Measurements from ENCODE around the gene CACNA1E.

Gene CACNA1E

DNA sequence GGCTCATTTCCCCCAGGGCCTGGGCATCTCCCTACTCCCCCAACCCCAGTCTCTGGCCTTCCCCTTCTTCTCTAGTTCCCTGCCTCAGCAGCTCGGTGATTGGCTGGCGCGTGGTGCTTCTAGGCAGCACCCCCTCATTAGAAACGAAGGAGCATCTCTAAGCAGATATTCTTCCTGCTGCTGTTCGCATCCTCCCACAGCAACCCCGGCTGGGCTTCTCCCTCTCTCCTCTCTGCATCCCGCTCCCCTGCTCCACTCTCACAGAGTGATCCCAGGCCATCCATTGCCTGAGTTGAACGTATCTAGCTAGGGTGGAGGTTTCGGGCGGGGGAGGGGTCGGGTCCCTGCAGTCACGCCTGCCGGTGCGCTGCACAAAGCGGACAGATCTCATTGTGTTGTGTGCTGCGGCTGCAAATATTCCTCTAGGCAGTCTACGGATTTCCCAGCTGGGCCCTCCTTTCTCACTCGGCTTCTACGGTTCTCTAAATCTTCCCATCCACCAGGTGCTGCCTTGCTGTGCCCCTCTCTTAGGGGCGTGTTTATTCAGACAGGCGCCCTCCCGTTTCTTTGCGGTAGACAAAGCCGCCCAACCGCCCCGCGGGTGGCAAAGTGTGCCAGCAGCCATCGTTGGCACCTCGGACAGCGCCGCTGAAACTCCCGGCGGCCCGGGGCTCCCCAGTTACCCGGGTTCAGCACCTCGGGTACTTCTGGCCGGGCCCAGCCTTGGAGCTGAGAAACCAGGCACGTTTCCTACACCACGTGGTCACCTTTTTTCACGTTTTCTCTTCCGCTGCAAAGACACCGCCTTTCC lies 2.2 kb downstream of the CACNA1E start:
- DNase-seq: peak; percentile 79

DNA sequence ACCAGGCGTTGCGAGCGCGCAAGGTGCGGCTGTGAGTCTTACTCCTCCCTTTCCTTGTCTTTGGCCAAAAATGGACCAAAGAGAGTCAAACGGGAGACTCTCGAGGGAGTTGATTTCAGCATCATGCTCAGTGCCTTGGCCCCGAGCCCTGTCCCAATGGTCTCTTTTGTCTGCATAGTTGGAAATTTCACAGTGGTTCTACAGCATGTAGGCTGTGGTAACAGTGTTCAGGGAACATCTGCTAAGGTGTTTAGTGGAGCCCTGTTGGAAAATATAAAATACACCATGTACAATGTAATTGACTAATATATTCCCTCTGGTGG lies 2.7 kb downstream of the CACNA1E start:
- no peak for DNase-seq

DNA sequence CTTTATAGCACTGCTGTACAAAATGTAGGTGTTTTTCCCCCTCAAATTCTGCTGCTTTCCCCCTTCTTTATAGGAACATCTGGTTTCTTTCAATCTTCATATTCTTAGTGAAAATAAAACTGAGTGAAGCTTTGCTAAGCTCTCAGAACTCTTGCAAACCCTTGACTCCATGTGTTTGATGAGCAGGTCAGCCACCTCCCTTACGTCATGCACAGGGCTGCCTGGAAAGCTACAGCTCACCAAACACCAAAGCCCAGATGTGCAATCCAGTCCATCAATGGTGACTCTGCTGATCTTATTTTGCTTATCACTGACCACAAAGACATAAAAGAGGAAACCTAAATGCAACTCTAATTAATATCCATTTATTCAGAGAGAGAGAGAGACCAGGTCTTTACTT lies 5.5 kb downstream of the CACNA1E start:
- no peak for DNase-seq

DNA sequence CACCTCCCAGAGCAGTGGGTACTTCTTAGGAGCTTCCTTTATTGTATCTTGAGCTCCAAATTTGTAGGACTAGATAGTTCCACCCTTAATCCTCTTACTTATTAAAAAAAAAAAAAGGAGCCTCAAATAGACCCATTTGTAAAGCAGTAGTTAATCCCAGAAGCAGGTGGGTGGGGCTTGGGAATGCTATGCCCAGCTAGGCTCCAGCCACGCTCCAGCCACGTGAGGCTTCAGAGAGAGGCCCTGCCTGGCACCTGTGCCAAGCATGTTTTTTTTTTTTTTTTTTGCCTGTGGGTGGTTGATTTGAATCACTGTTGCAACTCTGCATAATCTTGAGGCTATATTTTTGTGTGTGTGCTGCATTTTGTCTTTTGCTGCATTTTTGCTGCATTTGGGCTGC lies 7.0 kb downstream of the CACNA1E start:
- DNase-seq: no peak

DNA sequence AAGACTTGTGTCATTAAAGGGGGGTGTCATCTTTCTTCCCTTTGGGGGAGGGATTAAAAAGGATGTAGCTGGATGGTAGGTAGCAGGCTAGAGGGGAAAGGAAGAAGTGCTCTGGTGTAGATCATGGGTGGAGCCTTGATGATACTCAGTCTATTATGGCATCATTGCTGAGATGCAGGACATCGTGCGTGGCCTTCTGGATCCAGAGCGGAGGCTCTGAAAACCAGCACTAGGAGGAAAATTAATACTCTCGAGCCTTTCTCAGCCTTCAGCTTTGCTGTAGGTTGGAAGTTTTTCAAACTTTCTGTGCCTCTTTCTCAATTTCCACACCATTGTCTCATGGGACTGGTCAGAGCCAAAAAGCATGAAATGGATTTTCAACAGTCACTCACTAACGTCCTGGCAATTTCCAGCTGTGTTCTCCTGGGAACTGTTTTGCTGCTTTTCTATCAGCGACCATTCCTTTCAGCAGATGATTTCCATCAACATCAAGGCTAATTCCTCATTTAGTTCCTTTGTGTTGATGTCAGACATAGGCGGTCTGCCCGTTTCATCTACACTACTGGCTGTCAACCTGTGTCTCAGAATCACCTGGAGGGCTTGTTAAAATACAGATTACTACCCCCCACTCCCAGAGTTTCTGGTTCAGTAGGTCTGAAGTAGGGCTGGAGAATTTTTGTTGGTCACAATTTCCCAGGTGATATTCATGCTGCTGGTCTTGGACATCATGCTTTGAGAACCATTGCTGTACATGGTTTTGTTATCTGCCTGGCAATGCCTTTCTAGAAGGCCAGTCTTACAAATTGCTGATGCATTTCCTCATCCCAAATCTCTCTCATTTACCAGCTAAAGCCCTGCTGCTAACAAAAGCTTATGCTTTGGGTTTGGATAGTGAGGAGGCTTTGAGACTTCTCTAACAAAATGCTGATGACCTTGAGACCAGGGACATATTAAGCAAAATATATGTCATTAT lies 7.7 kb downstream of the CACNA1E start:
- DNase-seq: no peak

DNA sequence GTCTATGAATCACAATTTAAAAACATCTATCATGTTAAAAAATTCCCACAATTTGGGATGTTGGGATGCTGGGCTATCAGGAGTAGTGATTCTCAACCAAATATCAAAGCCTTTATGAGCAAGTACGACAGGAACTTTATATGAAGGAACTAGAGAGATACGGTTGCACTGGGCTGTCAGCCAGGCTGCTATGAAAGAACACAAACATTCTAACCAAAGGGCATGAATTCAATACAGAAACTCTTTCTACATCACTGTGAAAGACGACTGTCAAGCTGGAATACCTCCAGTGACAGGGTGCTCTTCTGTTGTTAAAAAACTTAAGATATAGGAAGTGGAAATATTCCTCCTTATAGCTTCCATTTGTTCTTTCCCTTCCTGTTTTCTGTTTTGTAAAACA lies 9.8 kb downstream of the CACNA1E start:
- no peak for DNase-seq

DNA sequence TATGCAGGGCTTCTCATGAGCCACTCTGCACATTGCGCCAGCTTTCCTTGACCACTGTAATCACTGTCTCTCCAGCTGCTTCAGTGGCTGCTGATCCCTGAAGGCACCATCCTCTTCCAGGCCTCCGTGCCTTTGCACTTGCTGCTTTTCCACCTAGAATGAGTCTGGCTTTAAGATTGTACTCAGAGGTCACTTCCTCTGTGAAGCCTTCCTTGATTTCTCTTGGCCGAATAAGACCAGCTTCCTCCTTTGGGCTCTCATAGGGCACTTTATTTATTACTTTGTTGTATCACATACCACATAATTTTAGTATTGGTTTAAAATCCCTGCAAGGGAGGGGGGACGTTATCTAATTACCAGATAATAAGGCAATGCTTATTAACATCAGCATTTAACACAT lies 10.6 kb downstream of the CACNA1E start:
- DNase-seq: no peak

DNA sequence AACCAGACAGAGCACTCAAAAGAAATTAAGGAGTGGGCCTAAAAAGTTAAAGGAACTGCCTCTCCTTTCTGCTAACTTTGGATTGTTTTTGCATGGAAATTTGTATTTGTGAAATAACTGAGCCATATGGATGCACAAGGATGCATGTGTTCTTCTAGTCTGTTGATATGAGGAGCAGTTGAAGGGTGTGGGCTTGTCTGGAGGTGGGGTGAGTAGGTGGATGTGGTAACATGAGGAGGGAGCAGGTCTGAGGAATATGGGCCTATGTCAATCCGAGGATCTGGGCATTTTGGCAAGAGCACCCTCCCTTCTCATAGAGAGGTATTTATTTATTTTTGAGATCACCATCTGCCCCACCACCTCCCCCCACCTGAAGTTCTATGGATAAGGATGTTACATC lies 13.4 kb downstream of the CACNA1E start:
- DNase-seq: no peak

DNA sequence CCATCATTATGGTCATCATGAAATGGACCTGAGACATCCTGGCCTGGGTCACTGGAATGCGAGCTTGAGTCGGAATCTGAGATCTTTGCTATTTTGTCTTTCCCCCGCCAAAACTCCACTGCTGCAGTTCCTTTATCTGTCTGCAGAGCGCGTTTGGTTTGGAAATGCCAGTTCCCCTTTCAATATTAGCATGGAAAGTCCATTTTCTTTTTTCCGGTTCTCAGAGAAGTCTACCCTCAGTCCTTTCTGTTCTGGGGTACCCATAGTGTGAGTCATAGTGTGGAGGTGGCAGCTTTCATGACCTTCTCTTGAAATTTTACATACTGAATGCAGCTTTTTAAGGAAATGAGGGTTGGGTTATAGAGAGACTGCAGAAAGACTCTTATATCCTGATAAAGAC lies 14.6 kb downstream of the CACNA1E start:
- no peak for DNase-seq

DNA sequence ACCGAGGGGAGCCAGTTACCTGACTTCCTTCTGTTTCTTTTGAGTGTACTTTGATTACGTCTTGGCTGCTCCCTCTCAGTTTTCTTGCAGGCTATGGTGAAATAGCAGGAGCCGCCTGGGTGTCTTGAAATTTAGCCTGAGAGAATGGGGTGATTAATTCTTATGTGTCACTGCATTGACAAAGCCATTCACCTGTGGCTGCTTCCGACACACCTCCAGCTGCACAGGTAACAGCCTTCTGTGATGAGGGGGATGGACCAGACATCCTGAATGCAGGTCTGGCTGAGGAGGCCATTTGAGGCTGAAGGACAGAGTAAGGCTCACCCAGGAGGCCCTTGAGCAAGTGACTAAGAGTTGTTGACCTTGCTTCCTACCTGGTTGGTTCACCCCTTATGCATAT lies 16.5 kb downstream of the CACNA1E start:
- DNase-seq: no peak

DNA sequence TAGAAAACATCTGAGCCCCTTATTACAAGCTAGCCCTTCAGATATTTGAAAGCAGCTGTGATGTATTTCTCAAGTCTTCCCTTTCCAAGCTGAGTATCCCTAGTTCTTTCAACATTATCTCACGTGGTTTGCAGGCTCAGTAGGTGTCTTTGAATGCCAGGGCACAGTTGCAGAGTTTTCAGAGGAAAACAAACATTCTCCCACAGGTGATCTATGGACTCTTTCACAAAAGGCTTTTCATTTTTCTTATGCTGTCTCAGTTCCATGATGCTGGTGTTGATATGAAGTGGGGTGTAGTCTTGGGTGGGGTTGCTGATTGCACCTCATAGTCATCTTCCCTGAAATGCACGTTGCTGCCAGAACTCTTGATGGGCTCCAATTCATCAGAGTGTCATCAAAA lies 17.3 kb downstream of the CACNA1E start:
- no peak for DNase-seq

DNA sequence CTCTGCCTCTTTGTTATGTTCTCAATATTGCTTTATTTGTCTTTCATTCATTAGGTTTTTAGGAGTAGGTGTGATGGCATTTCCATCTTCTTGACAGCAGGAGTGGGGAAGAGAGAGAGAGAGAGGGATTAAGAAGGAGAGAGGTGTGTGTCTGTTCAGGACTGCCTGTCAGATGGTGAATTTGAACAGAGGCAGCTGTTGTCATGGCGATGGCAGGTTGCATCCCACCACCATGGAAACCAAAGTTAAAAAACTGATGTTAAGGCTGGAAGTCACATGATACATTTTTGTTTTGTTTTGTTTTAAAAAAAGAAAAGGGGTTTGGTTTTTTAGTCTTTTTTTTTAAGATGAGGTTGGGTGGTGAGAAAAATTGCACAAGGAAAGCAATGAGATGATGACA lies 18.3 kb downstream of the CACNA1E start:
- no peak for DNase-seq

DNA sequence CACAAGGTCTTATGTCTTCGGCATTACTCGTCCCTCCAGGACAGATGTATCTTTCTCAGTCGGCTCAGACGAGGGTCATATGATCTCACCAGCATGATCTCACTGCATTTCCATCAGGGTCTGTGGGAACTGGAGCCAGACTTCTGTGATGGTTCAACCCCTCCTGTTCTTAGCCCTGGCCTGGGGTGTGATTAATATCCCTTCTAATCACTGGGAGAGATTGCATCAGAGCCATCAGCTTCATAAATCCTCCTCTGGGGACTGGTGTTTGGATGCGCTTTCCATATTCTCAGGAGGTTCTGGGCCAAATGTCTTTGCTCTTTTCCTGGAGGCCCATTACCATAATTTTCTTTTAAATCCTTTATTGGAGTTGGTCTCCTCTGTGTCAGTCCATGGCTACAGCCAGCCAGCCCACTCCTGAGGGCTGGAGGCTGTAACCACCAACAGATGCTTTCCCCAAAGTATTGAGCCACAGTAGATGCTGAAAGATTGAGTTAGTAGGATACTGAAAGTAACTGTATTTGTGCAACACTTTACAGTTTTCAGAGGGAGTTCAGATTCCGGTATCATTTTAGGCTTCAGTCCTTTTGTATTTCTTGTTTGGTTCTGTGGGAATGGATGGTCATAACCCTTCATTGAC lies 20.0 kb downstream of the CACNA1E start:
- no peak for DNase-seq

DNA sequence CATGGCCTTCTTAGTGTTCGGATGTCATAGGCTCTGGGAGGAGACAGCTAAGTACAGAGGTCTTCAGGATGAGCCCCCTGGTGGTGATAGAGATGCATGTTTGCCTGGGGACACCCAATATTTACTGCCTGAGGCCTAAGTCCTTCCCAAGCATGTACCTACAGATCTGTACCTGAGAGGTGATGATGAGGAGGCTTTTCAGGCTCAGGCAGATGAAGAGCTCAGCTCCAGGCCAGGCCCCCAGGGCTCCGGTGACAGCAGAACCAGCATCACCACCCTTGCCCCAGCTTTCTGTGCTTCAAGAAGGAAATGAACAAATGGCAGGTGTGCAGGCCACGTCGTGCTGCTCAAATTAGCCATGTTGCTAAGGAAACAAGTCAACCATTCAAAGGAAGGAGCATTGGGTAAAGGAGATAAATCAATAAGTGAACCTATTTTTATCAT lies 21.1 kb downstream of the CACNA1E start:
- DNase-seq: peak; percentile 49

DNA sequence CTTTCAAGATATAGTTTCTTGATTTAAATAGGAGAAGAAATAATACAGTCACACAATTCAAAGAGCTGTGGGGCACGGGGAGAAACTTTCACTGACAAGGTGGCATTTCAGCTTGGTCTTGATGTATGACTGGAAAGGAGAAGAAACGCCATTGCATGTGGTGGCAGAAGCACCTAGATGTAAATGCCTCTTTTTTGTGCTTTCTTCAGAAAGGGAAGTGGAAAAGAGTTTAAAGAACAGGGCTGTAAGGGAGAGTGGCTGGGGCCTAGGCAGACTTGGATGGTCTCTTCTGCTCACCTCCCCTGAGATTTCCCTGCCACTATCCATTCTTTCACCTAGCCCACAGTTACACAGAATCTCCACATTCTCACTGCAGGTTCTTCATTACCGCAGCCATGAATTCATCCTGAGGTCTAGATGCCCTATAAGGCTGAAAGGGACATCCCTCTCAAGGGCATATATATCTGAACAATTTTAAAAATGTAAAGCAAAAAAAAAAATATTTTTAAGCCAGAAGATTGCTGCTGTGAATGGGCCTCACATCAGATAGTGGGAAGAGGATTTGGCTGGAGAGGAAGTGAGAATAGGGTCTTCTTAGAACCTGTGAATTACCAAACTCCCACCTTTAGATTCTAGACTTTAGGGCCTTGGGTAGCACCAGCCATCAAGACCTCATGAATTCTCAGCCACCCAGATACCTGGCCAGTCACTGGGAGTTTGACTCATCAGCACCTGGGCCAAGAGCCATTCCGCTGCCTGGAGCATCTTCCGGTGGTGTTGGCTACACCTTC lies 23.4 kb downstream of the CACNA1E start:
- no peak for DNase-seq

DNA sequence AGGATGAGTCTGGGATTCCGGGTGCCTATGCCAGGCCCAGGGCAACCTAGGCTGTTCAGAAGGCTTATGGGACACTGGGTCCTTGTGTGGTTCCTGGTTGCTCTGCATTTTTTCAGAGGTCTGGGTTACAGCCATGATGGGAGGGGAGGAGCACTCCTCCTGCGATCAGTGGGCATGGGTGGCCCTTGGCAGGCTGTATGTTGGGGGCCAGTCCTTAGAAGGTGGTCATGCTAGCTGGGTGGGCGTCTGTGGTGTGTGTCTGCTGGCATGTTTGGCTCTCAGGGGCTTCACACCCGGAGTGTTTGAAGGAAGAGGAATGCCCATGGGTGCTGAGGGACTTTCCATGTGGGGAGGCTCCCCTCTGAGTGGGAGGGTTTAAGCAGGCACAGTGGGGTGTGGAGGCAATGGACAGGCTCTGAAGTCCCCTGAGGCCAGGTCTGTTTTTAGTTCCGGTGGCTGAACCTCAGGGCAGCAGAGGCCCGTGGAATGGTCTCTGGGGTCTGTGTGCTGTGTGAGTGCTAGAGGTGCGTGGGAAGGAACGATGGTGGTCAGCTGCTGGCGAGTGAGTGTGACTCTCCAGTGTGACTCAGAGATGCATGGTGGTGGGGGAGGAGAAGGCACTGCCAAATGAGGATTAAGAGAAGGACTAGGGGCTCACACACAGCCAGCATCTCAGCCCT lies 25.3 kb downstream of the CACNA1E start:
- no peak for DNase-seq

DNA sequence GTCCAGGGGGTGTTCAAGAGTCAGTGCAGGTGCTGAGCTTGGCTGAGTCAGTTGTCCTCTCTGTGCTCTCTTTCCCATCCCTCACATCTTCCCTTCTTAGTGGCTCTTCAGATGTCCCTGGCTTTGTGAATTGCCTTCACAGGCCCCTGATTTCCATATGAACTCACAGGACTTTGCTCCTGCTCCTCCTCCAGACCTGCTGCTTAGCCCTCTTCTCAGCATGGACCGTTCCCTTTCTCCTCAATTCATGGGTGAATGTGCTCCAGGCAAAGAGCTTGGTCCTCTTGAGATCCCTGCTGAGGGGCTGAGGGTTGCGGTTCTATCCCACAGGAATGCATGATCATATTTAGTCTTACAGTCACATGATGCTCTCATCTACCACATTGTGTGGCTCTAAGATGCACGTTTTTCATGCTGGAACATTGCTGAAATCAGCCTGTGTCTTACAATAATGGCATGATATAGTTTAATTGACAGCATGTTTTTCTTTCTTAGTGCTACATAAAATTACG lies 30.5 kb downstream of the CACNA1E start:
- no peak for DNase-seq

DNA sequence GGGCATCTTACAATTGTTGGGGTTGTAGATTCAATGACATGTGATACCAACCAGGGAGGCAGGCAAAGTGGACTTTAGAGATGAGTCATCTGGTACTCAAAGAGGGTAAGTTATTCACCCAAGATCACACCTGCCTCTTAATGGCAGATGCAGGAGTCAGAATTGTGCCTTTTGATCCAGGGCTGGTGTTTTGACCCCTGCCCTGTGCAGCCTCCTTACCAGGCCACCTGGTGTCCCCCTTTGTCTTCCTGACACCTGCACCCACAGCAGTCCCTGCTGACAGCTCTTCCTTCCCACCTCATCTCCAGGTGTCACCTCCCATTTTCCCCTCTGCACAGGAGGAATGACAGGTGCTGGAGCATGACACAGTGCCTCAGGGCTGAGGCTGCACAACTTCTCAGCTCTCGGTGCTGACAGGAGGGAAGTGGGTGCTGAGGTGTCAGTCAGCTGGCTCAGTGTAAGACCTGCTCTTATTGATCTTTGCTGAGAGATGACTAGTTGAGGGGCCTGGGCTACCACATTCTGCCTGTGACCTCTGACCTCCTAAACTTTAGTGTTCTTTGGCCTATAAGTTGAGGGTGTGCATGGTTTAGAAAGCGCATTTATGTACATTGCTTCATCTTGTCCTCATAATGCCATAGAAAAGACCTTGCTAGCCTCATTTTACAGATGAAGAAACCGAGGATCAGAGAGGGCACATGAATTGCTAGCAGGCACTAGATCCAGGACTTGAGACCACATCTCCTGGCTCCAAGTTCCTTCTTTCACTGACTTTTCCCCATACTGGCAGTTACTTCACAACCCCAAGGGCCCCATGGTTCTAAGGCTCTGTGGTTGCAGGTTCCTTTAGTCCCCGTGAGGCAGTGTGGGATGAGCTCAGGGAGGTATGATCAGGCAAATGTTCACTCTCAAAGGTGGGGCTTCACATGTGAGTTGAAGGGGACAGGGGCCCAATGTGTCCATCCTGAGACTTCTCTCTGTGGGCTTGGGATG lies 31.3 kb downstream of the CACNA1E start:
- DNase-seq: peak; percentile 75

DNA sequence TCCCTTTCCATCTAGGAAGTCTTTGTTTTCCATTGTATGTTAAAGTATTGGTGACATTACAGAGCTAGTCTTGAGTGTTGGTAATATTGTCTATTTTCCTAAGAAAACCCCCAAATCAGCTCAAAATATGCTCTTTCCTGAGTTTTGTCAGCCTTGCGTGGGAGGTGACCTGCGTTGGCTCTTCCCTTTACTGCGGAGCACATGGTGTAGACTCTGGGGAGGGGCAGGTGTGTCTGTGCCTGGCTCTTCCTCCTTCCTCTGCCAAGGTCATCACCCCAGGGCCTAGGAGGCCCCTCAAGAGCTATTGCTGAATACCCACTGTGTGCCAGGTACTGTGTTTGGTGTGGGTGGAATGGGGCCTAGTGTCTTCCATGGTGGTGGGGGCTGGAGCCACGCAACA lies 33.4 kb downstream of the CACNA1E start:
- DNase-seq: no peak

DNA sequence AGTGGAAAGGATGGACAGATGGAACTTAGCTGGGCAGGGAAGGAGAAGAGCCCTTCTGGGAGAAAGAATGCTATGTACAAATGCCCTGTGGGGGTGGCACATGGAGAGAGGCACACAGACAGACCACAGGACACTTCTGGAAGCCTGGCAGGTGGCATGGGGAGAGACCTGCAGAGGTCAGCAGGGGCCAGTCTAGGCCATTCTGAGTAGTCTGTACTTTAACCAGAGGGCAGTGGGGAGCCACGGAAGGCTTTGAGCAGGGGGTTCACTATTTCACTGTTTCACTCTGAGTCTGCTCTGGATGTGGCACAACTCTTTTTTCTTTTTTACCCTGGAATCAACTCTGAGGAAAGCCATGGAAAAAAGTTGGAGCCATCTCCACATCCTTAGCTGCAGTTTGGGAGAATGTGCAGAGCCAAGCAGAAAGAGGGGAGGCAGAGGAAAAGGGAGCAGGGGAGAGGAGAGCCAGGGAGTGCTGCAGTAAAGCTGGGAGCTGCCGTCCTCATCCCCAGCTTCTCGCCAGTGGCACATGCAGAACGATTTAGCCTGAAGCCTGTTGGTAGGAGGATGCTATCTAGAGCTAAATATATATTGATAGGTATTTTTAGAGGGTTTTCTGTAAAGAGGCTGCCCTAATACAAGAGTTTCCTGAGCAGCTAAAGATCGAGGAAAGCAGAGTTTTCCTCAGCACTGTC lies 34.0 kb downstream of the CACNA1E start:
- DNase-seq: no peak

Measured in COR-L47 (cell line).